GM12878 (cell line): ENCODE measurements around the gene TTC16. TPM values are rescaled to one million over a fixed set of nuclear protein-coding genes. Genes with fewer than 3 reads are reported as not detected.
"Not testable (repeated sequence)": the region's sequence is repeated elsewhere in the genome, so short reads cannot be mapped to it uniquely, and the experiment has no call there.

Experiments
- ATAC-seq: fragments of 200-7000 bp; cut with Tn5 transposase; 3 replicates; pipeline ENCODE4 v1.9.1; 2020; ENCODE audit warnings: mild to moderate bottlenecking, moderate library complexity
- BruUV-seq: library from RNA; stranded (reverse); fragments of 400-500 nt; replicated peaks from 2 replicates; lab custom pipeline; 2021; lab: Mats Ljungman, UMichigan
- CTCF ChIA-PET: fragments of 300-600 bp; sonication (Branson Sonifier 250); formaldehyde crosslinking; extraction: SDS; loops from one replicate; lab custom pipeline; 2021; ENCODE audit warnings: inconsistent platforms; lab: Yijun Ruan, JAX
- POLR2A ChIA-PET: fragments of 350-600 bp; formaldehyde crosslinking; extraction: SDS; loops from one replicate; lab custom pipeline; 2021; ENCODE audit warnings: inconsistent platforms; lab: Charles Lee
- RAD21 ChIA-PET: fragments of 300-600 bp; sonication (Branson Sonifier 250); formaldehyde crosslinking; loops from one replicate; lab custom pipeline; 2023; ENCODE audit warnings: antibody characterized with exemption; ENCODE audit not compliant: unreplicated experiment; lab: Charles Lee
- SMC1A ChIA-PET: fragments of 300-600 bp; sonication (Branson Sonifier 250); formaldehyde crosslinking; loops from one replicate; lab custom pipeline; 2023; ENCODE audit not compliant: unreplicated experiment, uncharacterized antibody; lab: Charles Lee
- DNase-seq: peaks from one replicate; pipeline ENCODE4 v3.0.0-alpha.2; 2011; ENCODE audit warnings: low read depth, low spot score
- FAIRE-seq: peaks from 3 replicates; lab custom pipeline; 2011; peaks lifted over from hg19 to GRCh38; lab: Jason Lieb, UNC
- H2AFZ ChIP-seq: 2 replicates; pipeline ENCODE4 v1.6.0; 2011; ENCODE audit warnings: low read depth, low read length, control low read depth; ENCODE audit not compliant: control insufficient read depth
- H3K27ac ChIP-seq: 2 replicates; pipeline ENCODE4 v1.5.1; 2011; ENCODE audit warnings: control low read depth; ENCODE audit not compliant: control insufficient read depth, insufficient read depth
- H3K27me3 ChIP-seq, 2 experiments: replicated peaks in 1 of 2; 2 replicates each; pipeline versions ENCODE4 v1.6.0 to v1.6.1; 2011; ENCODE audit warnings: low read length in 1 of 2; ENCODE audit not compliant: control insufficient read depth in 2 of 2, insufficient read depth in 2 of 2
- H3K36me3 ChIP-seq, 2 experiments: 2 replicates each; pipeline ENCODE4 v1.5.1; 2011; ENCODE audit warnings: low read length in 1 of 2; ENCODE audit not compliant: control insufficient read depth in 2 of 2, insufficient read depth in 2 of 2
- H3K4me1 ChIP-seq: 2 replicates; pipeline ENCODE4 v1.6.1; 2011; ENCODE audit warnings: mild to moderate bottlenecking, low read length, moderate library complexity, mixed read lengths; ENCODE audit not compliant: control insufficient read depth, insufficient read depth
- H3K4me2 ChIP-seq: 2 replicates; pipeline ENCODE4 v1.6.0; 2011; ENCODE audit warnings: control low read depth; ENCODE audit not compliant: control insufficient read depth, insufficient read depth
- H3K4me3 ChIP-seq: fragments of 200-600 bp; sonication (generic); 2 replicates; pipeline ENCODE4 v1.5.1; 2016
- H3K79me2 ChIP-seq: 2 replicates; pipeline ENCODE4 v1.6.0; 2011; ENCODE audit warnings: low read length; ENCODE audit not compliant: control insufficient read depth, insufficient read depth
- H3K9ac ChIP-seq: 2 replicates; pipeline ENCODE4 v1.8.0; 2011; ENCODE audit warnings: low read length, control low read depth, mixed read lengths; ENCODE audit not compliant: control insufficient read depth, insufficient read depth
- H3K9me3 ChIP-seq: replicated peaks from 3 replicates; pipeline ENCODE4 v1.5.1; 2011; ENCODE audit warnings: mild to moderate bottlenecking, low read length; ENCODE audit not compliant: control insufficient read depth, insufficient read depth
- H4K20me1 ChIP-seq: 2 replicates; pipeline ENCODE4 v1.6.0; 2011; ENCODE audit not compliant: control insufficient read depth, insufficient read depth
- WGBS: methylation state at CpG from one replicate; pipeline ENCODE4 v1.1.6; 2016; ENCODE audit warnings: low lambda C conversion rate; ENCODE audit not compliant: insufficient replicate concordance, insufficient coverage; ENCODE audit errors: missing lambda C conversion rate; 5-methylcytosine and 5-hydroxymethylcytosine counted together
- in situ Hi-C: fragments of 300-500 bp; cut with MboI; formaldehyde crosslinking; loops from 9 replicates; pipeline ENCODE4 v1.14.3; 2018; ENCODE audit warnings: mixed read lengths
- intact Hi-C: fragments of 100-400 bp; cut with micrococcal nuclease; formaldehyde crosslinking; loops from one replicate; pipeline ENCODE4 v1.14.2; 2022; ENCODE audit not compliant: unreplicated experiment
- polyA plus RNA-seq, 11 experiments: library from polyadenylated mRNA; depleted of rRNA in 4 of 11; unstranded in 6 of 11; stranded (reverse) in 5 of 11; fragments of >200 nt; fragmentation: Nextera tagmentation in 4 of 11; fragmentation: Illumina TruSeq in 1 of 11; extraction: Ambion mirVana in 4 of 11; extraction: Trizol in 1 of 11; gene quantifications; 1 replicate in 1 of 11; 2 replicates in 10 of 11; pipeline versions ENCODE4 v1.2.1 to v1.2.3, GENCODE V29; 2011 to 2016; ENCODE audit warnings: inconsistent platforms in 2 of 11, missing spikeins in 2 of 11, low read depth in 1 of 11
- total RNA-seq, 4 experiments: library from RNA; depleted of rRNA in 3 of 4; stranded (reverse); fragments of >200 nt in 3 of 4; fragmentation: Illumina TruSeq in 1 of 4; extraction: Trizol in 1 of 4; gene quantifications; 2 replicates each; pipeline versions ENCODE4 v1.2.1 to v1.2.3, GENCODE V29; 2013 to 2021

The TTC16 gene
- total and polyA plus RNA-seq, 10 of the 15 experiments (the other 5 are each of a cell fraction or from before 2014, with no cell fraction given), result 0.03 TPM; not detected in 9

DNA sequence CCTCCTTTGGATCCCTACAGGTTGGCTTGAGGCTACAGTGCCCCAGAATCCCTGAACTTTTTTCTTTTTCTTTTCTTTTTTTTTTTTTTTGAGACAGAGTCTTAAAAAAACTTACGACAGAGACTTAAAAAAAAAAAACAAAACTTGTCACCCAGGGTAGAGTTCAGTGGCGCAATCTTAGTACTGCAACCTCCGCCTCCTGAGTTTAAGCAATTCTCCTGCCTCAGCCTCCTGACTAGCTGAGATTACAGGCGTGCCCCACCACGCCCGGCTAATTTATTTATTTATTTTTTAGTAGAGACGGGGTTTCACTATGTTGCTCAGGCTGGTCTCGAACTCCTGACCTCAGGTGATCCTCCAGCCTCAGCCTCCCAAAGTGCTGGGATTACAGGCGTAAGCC, 65.0 kb downstream of the TTC16 start:
- ATAC-seq, RAD21 ChIA-PET, H3K4me2 ChIP-seq, FAIRE-seq, H3K27me3 ChIP-seq, H3K27ac ChIP-seq, DNase-seq, H3K36me3 ChIP-seq, H3K9ac ChIP-seq, H3K4me3 ChIP-seq, H4K20me1 ChIP-seq, H3K9me3 ChIP-seq, H2AFZ ChIP-seq, BruUV-seq, in situ Hi-C loops: not testable (repeated sequence)
- SMC1A ChIA-PET, result interaction anchor here (1.2 kb wide), 1 partner anchor 46 kb away, joined by 3 read pairs; the partner anchor contains the start of gene TOR2A
- peaks cover 36% of the 10 kb centered on the region for H3K79me2 ChIP-seq
- 98% methylated on average over 7 of the region's 9 CpGs for WGBS
- H3K4me1 ChIP-seq, result peaks cover 49% of the 10 kb centered on the region
- intact Hi-C loops, result loop anchor here (10.0 kb wide), 1 partner anchor 284 kb away; the partner anchor contains the start of genes NAIF1 and SLC25A25
- CTCF ChIA-PET, result interaction anchor here (0.6 kb wide), 1 partner anchor 46 kb away, joined by 3 read pairs; the partner anchor contains the start of gene TOR2A
- POLR2A ChIA-PET, result interaction anchor here (2.6 to 3.6 kb wide), 2 partner anchors 11 to 125 kb away, joined by 11 to 42 read pairs; no protein-coding TSS in a partner anchor

Other genes with a start within 250 kb of the TTC16 start
Only the 7 nearest of the 13 such genes appear.
- 0.44 TPM in 1 of 2 replicates, not detected in the other for gene STXBP1, start 103.8 kb upstream of the TTC16 start, total RNA-seq (2014; rRNA removed)
- gene STXBP1, start 103.8 kb upstream of the TTC16 start, total RNA-seq (2014; rRNA removed; fragmentation: Illumina TruSeq; extraction: Trizol), result 0.31 TPM in 1 of 2 replicates, not detected in the other
- 0.24 and 0.85 TPM in 2 replicates for gene STXBP1, start 103.8 kb upstream of the TTC16 start, total RNA-seq (2021)
- gene STXBP1, start 103.8 kb upstream of the TTC16 start, polyA plus RNA-seq (2011; rRNA removed), result 0.08 and 0.20 TPM in 2 replicates
- 0.09 and 1.5 TPM in 2 replicates for gene STXBP1, start 103.8 kb upstream of the TTC16 start, polyA plus RNA-seq (2014; fragmentation: Illumina TruSeq; extraction: Trizol)
- under 1 TPM in 1 of 2 experiments, not detected in 1; 0.31 TPM for gene STXBP1, start 103.8 kb upstream of the TTC16 start, polyA plus RNA-seq (2014; fragmentation: Nextera tagmentation; extraction: Ambion mirVana)
- gene STXBP1, start 103.8 kb upstream of the TTC16 start, polyA plus RNA-seq (2014; rRNA removed), result 0.06 TPM in 1 of 2 replicates, not detected in the other
- under 1 TPM; 0.40 to 0.62 TPM for gene STXBP1, start 103.8 kb upstream of the TTC16 start, polyA plus RNA-seq (2016; fragmentation: Nextera tagmentation; extraction: Ambion mirVana)
- not detected in 2 replicates for gene CFAP157, start 9.1 kb upstream of the TTC16 start, total RNA-seq (2014; rRNA removed)
- not detected in 2 replicates for gene CFAP157, start 9.1 kb upstream of the TTC16 start, total RNA-seq (2014; rRNA removed; fragmentation: Illumina TruSeq; extraction: Trizol)
- gene CFAP157, start 9.1 kb upstream of the TTC16 start, total RNA-seq (2021), result not detected in 2 replicates
- not detected in 2 replicates for gene CFAP157, start 9.1 kb upstream of the TTC16 start, polyA plus RNA-seq (2011; rRNA removed)
- not detected in 2 replicates for gene CFAP157, start 9.1 kb upstream of the TTC16 start, polyA plus RNA-seq (2014; fragmentation: Illumina TruSeq; extraction: Trizol)
- gene CFAP157, start 9.1 kb upstream of the TTC16 start, polyA plus RNA-seq (2014; fragmentation: Nextera tagmentation; extraction: Ambion mirVana), result not detected
- gene CFAP157, start 9.1 kb upstream of the TTC16 start, polyA plus RNA-seq (2014; rRNA removed), result not detected in 2 replicates
- gene CFAP157, start 9.1 kb upstream of the TTC16 start, polyA plus RNA-seq (2016; fragmentation: Nextera tagmentation; extraction: Ambion mirVana), result under 1 TPM; 0.08 to 0.72 TPM
- 30.7 and 31.0 TPM in 2 replicates for gene PTRH1, start 416 bp upstream of the TTC16 start, total RNA-seq (2014; rRNA removed)
- 3.0 and 4.6 TPM in 2 replicates for gene PTRH1, start 416 bp upstream of the TTC16 start, total RNA-seq (2014; rRNA removed; fragmentation: Illumina TruSeq; extraction: Trizol)
- 13.1 and 14.5 TPM in 2 replicates for gene PTRH1, start 416 bp upstream of the TTC16 start, total RNA-seq (2021)
- 2.8 and 5.9 TPM in 2 replicates for gene PTRH1, start 416 bp upstream of the TTC16 start, polyA plus RNA-seq (2011; rRNA removed)
- 1.0 and 1.6 TPM in 2 replicates for gene PTRH1, start 416 bp upstream of the TTC16 start, polyA plus RNA-seq (2014; fragmentation: Illumina TruSeq; extraction: Trizol)
- gene PTRH1, start 416 bp upstream of the TTC16 start, polyA plus RNA-seq (2014; fragmentation: Nextera tagmentation; extraction: Ambion mirVana), result 1 to 10 TPM in 1 of 2 experiments, under 1 TPM in 1; 0.69 to 1.8 TPM
- gene PTRH1, start 416 bp upstream of the TTC16 start, polyA plus RNA-seq (2014; rRNA removed), result 25.8 and 26.1 TPM in 2 replicates
- 10 to 100 TPM; 36.4 to 38.4 TPM for gene PTRH1, start 416 bp upstream of the TTC16 start, polyA plus RNA-seq (2016; fragmentation: Nextera tagmentation; extraction: Ambion mirVana)
- gene TOR2A, start 19.2 kb downstream of the TTC16 start, total RNA-seq (2014; rRNA removed), result 7.8 and 12.6 TPM in 2 replicates
- gene TOR2A, start 19.2 kb downstream of the TTC16 start, total RNA-seq (2014; rRNA removed; fragmentation: Illumina TruSeq; extraction: Trizol), result 2.7 and 4.2 TPM in 2 replicates
- gene TOR2A, start 19.2 kb downstream of the TTC16 start, total RNA-seq (2021), result 11.5 and 11.6 TPM in 2 replicates
- 0.91 and 2.4 TPM in 2 replicates for gene TOR2A, start 19.2 kb downstream of the TTC16 start, polyA plus RNA-seq (2011; rRNA removed)
- gene TOR2A, start 19.2 kb downstream of the TTC16 start, polyA plus RNA-seq (2014; fragmentation: Illumina TruSeq; extraction: Trizol), result 1.6 and 5.4 TPM in 2 replicates
- gene TOR2A, start 19.2 kb downstream of the TTC16 start, polyA plus RNA-seq (2014; fragmentation: Nextera tagmentation; extraction: Ambion mirVana), result 1 to 10 TPM in 1 of 2 experiments, under 1 TPM in 1; 0.52 to 1.6 TPM
- 14.3 and 17.4 TPM in 2 replicates for gene TOR2A, start 19.2 kb downstream of the TTC16 start, polyA plus RNA-seq (2014; rRNA removed)
- gene TOR2A, start 19.2 kb downstream of the TTC16 start, polyA plus RNA-seq (2016; fragmentation: Nextera tagmentation; extraction: Ambion mirVana), result 10 to 100 TPM; 22.1 to 23.7 TPM
- gene SH2D3C, start 62.6 kb downstream of the TTC16 start, total RNA-seq (2014; rRNA removed), result 16.1 and 19.0 TPM in 2 replicates
- gene SH2D3C, start 62.6 kb downstream of the TTC16 start, total RNA-seq (2014; rRNA removed; fragmentation: Illumina TruSeq; extraction: Trizol), result 8.4 and 9.0 TPM in 2 replicates
- 21.0 and 23.5 TPM in 2 replicates for gene SH2D3C, start 62.6 kb downstream of the TTC16 start, total RNA-seq (2021)
- gene SH2D3C, start 62.6 kb downstream of the TTC16 start, polyA plus RNA-seq (2011; rRNA removed), result 3.2 and 13.5 TPM in 2 replicates
- gene SH2D3C, start 62.6 kb downstream of the TTC16 start, polyA plus RNA-seq (2014; fragmentation: Illumina TruSeq; extraction: Trizol), result 4.4 and 11.6 TPM in 2 replicates
- gene SH2D3C, start 62.6 kb downstream of the TTC16 start, polyA plus RNA-seq (2014; fragmentation: Nextera tagmentation; extraction: Ambion mirVana), result 1 to 10 TPM; 1.2 to 1.9 TPM
- 19.5 and 25.2 TPM in 2 replicates for gene SH2D3C, start 62.6 kb downstream of the TTC16 start, polyA plus RNA-seq (2014; rRNA removed)
- 10 to 100 TPM; 20.7 to 23.2 TPM for gene SH2D3C, start 62.6 kb downstream of the TTC16 start, polyA plus RNA-seq (2016; fragmentation: Nextera tagmentation; extraction: Ambion mirVana)
- 33.6 and 34.3 TPM in 2 replicates for gene CDK9, start 70.0 kb downstream of the TTC16 start, total RNA-seq (2014; rRNA removed)
- 24.5 and 25.2 TPM in 2 replicates for gene CDK9, start 70.0 kb downstream of the TTC16 start, total RNA-seq (2014; rRNA removed; fragmentation: Illumina TruSeq; extraction: Trizol)
- gene CDK9, start 70.0 kb downstream of the TTC16 start, total RNA-seq (2021), result 86.3 and 92.6 TPM in 2 replicates
- gene CDK9, start 70.0 kb downstream of the TTC16 start, polyA plus RNA-seq (2011; rRNA removed), result 30.3 and 46.5 TPM in 2 replicates
- gene CDK9, start 70.0 kb downstream of the TTC16 start, polyA plus RNA-seq (2014; fragmentation: Illumina TruSeq; extraction: Trizol), result 41.7 and 57.0 TPM in 2 replicates
- gene CDK9, start 70.0 kb downstream of the TTC16 start, polyA plus RNA-seq (2014; fragmentation: Nextera tagmentation; extraction: Ambion mirVana), result 1 to 10 TPM; 7.3 to 9.6 TPM
- gene CDK9, start 70.0 kb downstream of the TTC16 start, polyA plus RNA-seq (2014; rRNA removed), result 56.7 and 59.9 TPM in 2 replicates
- 10 to 100 TPM; 80.9 to 85.5 TPM for gene CDK9, start 70.0 kb downstream of the TTC16 start, polyA plus RNA-seq (2016; fragmentation: Nextera tagmentation; extraction: Ambion mirVana)
- 62.8 and 79.6 TPM in 2 replicates for gene FPGS, start 86.8 kb downstream of the TTC16 start, total RNA-seq (2014; rRNA removed)
- 43.3 and 44.4 TPM in 2 replicates for gene FPGS, start 86.8 kb downstream of the TTC16 start, total RNA-seq (2014; rRNA removed; fragmentation: Illumina TruSeq; extraction: Trizol)
- 89.3 and 98.3 TPM in 2 replicates for gene FPGS, start 86.8 kb downstream of the TTC16 start, total RNA-seq (2021)
- 34.1 and 64.4 TPM in 2 replicates for gene FPGS, start 86.8 kb downstream of the TTC16 start, polyA plus RNA-seq (2011; rRNA removed)
- 49.0 and 81.2 TPM in 2 replicates for gene FPGS, start 86.8 kb downstream of the TTC16 start, polyA plus RNA-seq (2014; fragmentation: Illumina TruSeq; extraction: Trizol)
- gene FPGS, start 86.8 kb downstream of the TTC16 start, polyA plus RNA-seq (2014; fragmentation: Nextera tagmentation; extraction: Ambion mirVana), result 1 to 10 TPM; 1.2 to 8.2 TPM
- gene FPGS, start 86.8 kb downstream of the TTC16 start, polyA plus RNA-seq (2014; rRNA removed), result 88.1 and 95.0 TPM in 2 replicates
- 100 to 1,000 TPM; 112 to 127 TPM for gene FPGS, start 86.8 kb downstream of the TTC16 start, polyA plus RNA-seq (2016; fragmentation: Nextera tagmentation; extraction: Ambion mirVana)